Neural cell (in vitro differentiated cells): Measurements from ENCODE around the gene CDK17. TPM values are rescaled to one million over a fixed set of nuclear protein-coding genes. Genes with fewer than 3 reads are reported as not detected.

Experiments used
- H2AFZ ChIP-seq: fragments of 200-600, 300-800 bp; sonication (generic), shearing (Covaris generic); 2 replicates; pipeline ENCODE4 v1.6.0; 2014; ENCODE audit warnings: low read depth, mild to moderate bottlenecking, antibody characterized with exemption, low read length, moderate library complexity
- H3F3A ChIP-seq: fragments of 200-600 bp; shearing (Covaris generic); 2 replicates; pipeline ENCODE4 v1.6.1; 2016; ENCODE audit warnings: mild to moderate bottlenecking, moderate library complexity, mixed read lengths, antibody characterized with exemption, low read length; ENCODE audit not compliant: insufficient read depth, poor library complexity, severe bottlenecking
- H3K27ac ChIP-seq: fragments of 200-600, 300-800 bp; sonication (generic), shearing (Covaris generic); 2 replicates; pipeline ENCODE4 v1.5.1; 2014; ENCODE audit warnings: mild to moderate bottlenecking, low read length, moderate library complexity
- H3K27me3 ChIP-seq: fragments of 300-800, 200-600 bp; sonication (generic), shearing (Covaris generic); 2 replicates; pipeline ENCODE4 v1.6.0; 2014; ENCODE audit warnings: mild to moderate bottlenecking, low read depth, low read length, moderate library complexity; ENCODE audit not compliant: insufficient read depth
- H3K36me3 ChIP-seq: fragments of 300-800, 200-600 bp; sonication (generic), shearing (Covaris generic); 2 replicates; pipeline ENCODE4 v1.5.1; 2014; ENCODE audit warnings: mild to moderate bottlenecking, antibody characterized with exemption, low read length, moderate library complexity; ENCODE audit not compliant: insufficient read depth
- H3K4me2 ChIP-seq: fragments of 300-800, 200-600 bp; sonication (generic), shearing (Covaris generic); 2 replicates; pipeline ENCODE4 v1.6.0; 2014; ENCODE audit warnings: mild to moderate bottlenecking, low read length
- H3K4me3 ChIP-seq: fragments of 300-800, 200-600 bp; sonication (generic), shearing (Covaris generic); 2 replicates; pipeline ENCODE4 v1.5.1; 2014; ENCODE audit warnings: mild to moderate bottlenecking, low read length, moderate library complexity
- H3K79me2 ChIP-seq: fragments of 200-600 bp; shearing (Covaris generic); replicated peaks from 2 replicates; pipeline ENCODE4 v1.6.0; 2014; ENCODE audit warnings: mild to moderate bottlenecking, low read length, moderate library complexity; ENCODE audit not compliant: insufficient read depth
- H3K9ac ChIP-seq: fragments of 300-800, 200-600 bp; sonication (generic), shearing (Covaris generic); 2 replicates; pipeline ENCODE4 v1.6.1; 2016; ENCODE audit warnings: mild to moderate bottlenecking, low read length, mixed read lengths
- H3K9me2 ChIP-seq: fragments of 200-600 bp; shearing (Covaris generic); 2 replicates; pipeline ENCODE4 v1.6.1; 2016; ENCODE audit warnings: mild to moderate bottlenecking, low read length, mixed read lengths; ENCODE audit not compliant: insufficient read depth
- H3K9me3 ChIP-seq: fragments of 200-600, 300-800 bp; sonication (generic), shearing (Covaris generic); 2 replicates; pipeline ENCODE4 v1.6.1; 2016; ENCODE audit warnings: mild to moderate bottlenecking, mixed run types, low read length, moderate library complexity, mixed read lengths
- H4K20me1 ChIP-seq: fragments of 200-600 bp; shearing (Covaris generic); 2 replicates; pipeline ENCODE4 v1.6.1; 2016; ENCODE audit warnings: mild to moderate bottlenecking, mixed run types; ENCODE audit not compliant: insufficient read depth
- CTCF ChIP-seq: fragments of 450-650 bp; IDR thresholded peaks from 2 replicates; pipeline ENCODE4 v1.5.1; 2014; ENCODE audit warnings: antibody characterized with exemption, mild to moderate bottlenecking, moderate library complexity; ENCODE audit not compliant: poor library complexity, severe bottlenecking
- EP300 ChIP-seq: fragments of 450-650 bp; conservative IDR thresholded peaks from 2 replicates; pipeline ENCODE4 v1.6.1; 2014; ENCODE audit warnings: antibody characterized with exemption, mild to moderate bottlenecking, moderate library complexity; ENCODE audit not compliant: poor library complexity, severe bottlenecking
- EZH2 ChIP-seq: fragments of 200-600, 300-800 bp; shearing (Covaris generic), sonication (generic); IDR thresholded peaks from 2 replicates; pipeline ENCODE4 v1.6.1; 2014; ENCODE audit warnings: antibody characterized with exemption, low read length, borderline replicate concordance, mild to moderate bottlenecking; ENCODE audit not compliant: insufficient read depth, poor library complexity, severe bottlenecking
- MXI1 ChIP-seq: fragments of 450-650 bp; conservative IDR thresholded peaks from 2 replicates; pipeline ENCODE4 v1.6.1; 2014; ENCODE audit warnings: antibody characterized with exemption, mild to moderate bottlenecking; ENCODE audit not compliant: poor library complexity, severe bottlenecking
- POLR2AphosphoS5 ChIP-seq: IDR thresholded peaks from 2 replicates; pipeline ENCODE4 v1.6.1; 2012
- RAD21 ChIP-seq: fragments of 450-650 bp; conservative IDR thresholded peaks from 2 replicates; pipeline ENCODE4 v1.6.1; 2014; ENCODE audit warnings: antibody characterized with exemption, mild to moderate bottlenecking, moderate library complexity
- REST ChIP-seq: IDR thresholded peaks from 2 replicates; pipeline ENCODE4 v1.6.1; 2012; ENCODE audit warnings: borderline replicate concordance
- SMC3 ChIP-seq: fragments of 450-650 bp; conservative IDR thresholded peaks from 2 replicates; pipeline ENCODE4 v1.6.1; 2014; ENCODE audit warnings: antibody characterized with exemption, mild to moderate bottlenecking, moderate library complexity; ENCODE audit not compliant: poor library complexity
- TAF1 ChIP-seq: IDR thresholded peaks from 2 replicates; pipeline ENCODE4 v1.6.1; 2012; ENCODE audit warnings: low read depth
- polyA plus RNA-seq: library from polyadenylated mRNA; depleted of rRNA; stranded (reverse); fragments of >200 nt; gene quantifications from 2 replicates; pipeline ENCODE4 v1.2.3, GENCODE V29; 2014

Gene CDK17
- polyA plus RNA-seq, 1 donor from 2014 or later: 119 TPM

- TF ChIP-seq REST (no peak), TAF1 (no peak), SMC3 (no peak), EP300 (no peak), EZH2 (no peak), POLR2AphosphoS5 (no peak), CTCF (no peak), MXI1 (no peak), RAD21 (no peak)
- Histone ChIP-seq H3K9me3 (no peaks in the 10 kb centered on the region), H3K4me3 (no peak overlapping the region), H3K9me2 (no peaks in the 10 kb centered on the region), H4K20me1 (no peaks in the 10 kb centered on the region), H3K27me3 (no peaks in the 10 kb centered on the region), H2AFZ (no peak overlapping the region), H3K4me2 (no peak overlapping the region), H3K79me2 (no peaks in the 10 kb centered on the region), H3F3A (no peaks in the 10 kb centered on the region), H3K36me3 (no peaks in the 10 kb centered on the region), H3K27ac (no peak overlapping the region), H3K9ac (no peak overlapping the region)
These were observed 47.0 kb upstream of the CDK17 start for GRCh38 chr12:96447256-96447655.

- Histone ChIP-seq H3K4me3 (no peak overlapping the region), H3K79me2 (no peaks in the 10 kb centered on the region), H3K9ac (no peak overlapping the region), H4K20me1 (no peaks in the 10 kb centered on the region), H2AFZ (no peak overlapping the region), H3K36me3 (no peaks in the 10 kb centered on the region), H3K4me2 (no peak overlapping the region), H3K27ac (no peak overlapping the region), H3K27me3 (no peaks in the 10 kb centered on the region), H3F3A (no peaks in the 10 kb centered on the region), H3K9me2 (no peaks in the 10 kb centered on the region), H3K9me3 (no peaks in the 10 kb centered on the region)
- TF ChIP-seq SMC3 (no peak), REST (no peak), CTCF (no peak), POLR2AphosphoS5 (no peak), RAD21 (no peak), TAF1 (no peak), MXI1 (no peak), EP300 (no peak), EZH2 (no peak)
These were observed 45.7 kb upstream of the CDK17 start for GRCh38 chr12:96445691-96446583.
